HG03066 (cell line): ENCODE data around the gene ITPRID2.

Source experiments
- ATAC-seq: cut with Tn5 transposase; IDR thresholded peaks from one replicate; pipeline ENCODE4 v1.9.1; 2021; ENCODE audit warnings: low read depth; ENCODE audit not compliant: unreplicated experiment

Gene ITPRID2

DNA sequence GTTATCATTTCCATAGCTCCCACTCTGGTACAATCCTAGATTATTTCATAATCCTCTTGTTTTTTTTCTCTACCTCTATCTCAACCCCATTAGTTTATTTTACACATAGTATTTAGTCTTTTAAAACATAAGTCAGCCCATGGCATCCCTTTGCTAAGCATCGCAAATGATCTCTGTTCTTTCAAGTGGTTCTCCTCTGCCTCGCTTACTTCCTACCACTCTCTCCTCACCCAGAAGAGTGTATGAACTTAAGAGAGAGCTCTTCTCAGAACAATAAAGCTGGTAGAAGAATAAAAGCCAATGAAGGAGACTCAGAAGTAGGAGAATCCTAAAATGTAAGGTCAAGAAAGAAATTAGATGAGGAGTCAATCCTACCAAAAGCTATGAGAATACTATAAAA lies 12.2 kb upstream of the ITPRID2 start:
- ATAC-seq, result no peak

- ATAC-seq, result no peak
Measured at GRCh38 chr2:181882246-181883020, 9.1 kb upstream of the ITPRID2 start.

- ATAC-seq, result no peak
Measured at GRCh38 chr2:181884601-181885000, 6.9 kb upstream of the ITPRID2 start.

- no peak for ATAC-seq
Measured at GRCh38 chr2:181885096-181885495, 6.4 kb upstream of the ITPRID2 start.

GRCh38 chr2:181886192-181886591 lies 5.3 kb upstream of the ITPRID2 start:
- ATAC-seq, result no peak

DNA sequence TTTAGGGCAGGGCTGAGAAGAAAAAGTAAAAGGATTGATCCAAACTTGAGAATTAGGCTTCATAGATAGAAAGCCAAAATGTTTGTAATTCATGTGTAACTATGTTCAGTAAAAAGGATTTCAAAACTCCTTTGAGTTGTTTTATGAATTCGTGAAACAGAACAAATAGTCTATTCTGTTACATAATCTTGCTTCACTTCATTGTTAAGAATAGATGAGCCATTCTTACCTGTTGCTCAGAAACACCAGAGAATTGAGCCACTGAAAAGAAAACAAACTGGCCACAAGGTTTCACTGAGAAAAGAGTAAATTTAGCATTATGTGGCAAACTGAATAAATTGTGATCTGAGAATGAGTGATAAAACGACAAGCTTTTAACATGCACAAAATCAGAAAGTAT lies 4.5 kb upstream of the ITPRID2 start:
- no peak for ATAC-seq

DNA sequence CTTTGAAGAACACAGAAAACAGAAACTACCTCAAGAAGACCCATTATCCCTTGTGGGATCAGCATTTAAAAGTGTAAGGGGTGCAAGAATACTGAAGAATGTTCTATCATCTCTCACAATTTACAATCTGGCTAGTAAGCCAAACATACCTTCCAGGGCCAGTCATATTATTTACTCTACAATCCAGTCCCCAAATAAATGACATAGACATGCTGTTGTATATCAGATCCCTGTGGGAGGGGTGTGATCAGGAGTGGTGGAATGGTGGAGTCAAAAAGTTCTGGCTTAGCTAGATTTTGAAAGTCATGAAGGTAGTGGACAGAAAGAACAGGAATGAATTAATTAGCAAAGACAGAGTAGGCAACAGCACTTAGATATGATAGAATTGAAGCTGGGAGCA lies 1.8 kb upstream of the ITPRID2 start:
- no peak for ATAC-seq

DNA sequence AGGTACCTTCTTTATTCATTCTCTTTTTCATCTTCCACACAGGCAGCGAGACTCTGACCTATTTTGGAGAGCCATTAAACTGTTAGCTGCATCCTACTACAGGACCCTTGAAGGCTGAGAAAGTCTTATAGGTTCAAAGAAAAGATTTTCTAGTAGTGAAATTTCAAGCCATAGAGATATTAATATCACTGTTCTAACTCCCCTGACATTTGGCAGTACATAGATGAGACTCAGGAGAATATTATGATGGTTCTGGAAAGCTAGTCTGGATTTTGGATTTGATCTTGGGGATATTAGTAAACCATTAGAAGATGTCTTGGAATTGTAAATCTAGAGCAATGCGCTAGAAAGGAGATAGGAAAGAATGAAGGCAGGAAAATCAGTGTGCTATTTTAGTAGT lies 1.3 kb upstream of the ITPRID2 start:
- ATAC-seq, result no peak

GRCh38 chr2:181891966-181892798 lies 652 bp downstream of the ITPRID2 start:
- ATAC-seq, result peak; percentile 60

- no peak for ATAC-seq
Measured at GRCh38 chr2:181892799-181893435, 1.4 kb downstream of the ITPRID2 start.

DNA sequence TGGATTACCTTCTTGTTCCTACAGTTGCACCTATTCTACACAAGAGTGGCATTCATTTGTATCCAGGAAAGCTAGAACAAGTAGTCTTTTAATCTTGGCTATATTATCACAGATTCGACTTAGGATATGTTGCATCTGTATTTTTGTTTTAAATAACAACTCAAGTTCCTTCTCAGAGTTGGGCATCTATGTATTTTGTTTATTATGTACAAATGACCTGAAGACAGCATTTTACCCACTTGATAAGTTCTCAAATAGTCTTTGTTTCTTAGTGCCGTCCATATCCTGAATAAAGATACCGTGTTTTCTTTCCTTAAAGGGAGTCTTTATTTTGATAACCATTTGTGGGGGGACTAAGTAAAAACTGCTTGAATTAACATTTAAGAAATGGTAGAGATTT lies 2.9 kb downstream of the ITPRID2 start:
- no peak for ATAC-seq

DNA sequence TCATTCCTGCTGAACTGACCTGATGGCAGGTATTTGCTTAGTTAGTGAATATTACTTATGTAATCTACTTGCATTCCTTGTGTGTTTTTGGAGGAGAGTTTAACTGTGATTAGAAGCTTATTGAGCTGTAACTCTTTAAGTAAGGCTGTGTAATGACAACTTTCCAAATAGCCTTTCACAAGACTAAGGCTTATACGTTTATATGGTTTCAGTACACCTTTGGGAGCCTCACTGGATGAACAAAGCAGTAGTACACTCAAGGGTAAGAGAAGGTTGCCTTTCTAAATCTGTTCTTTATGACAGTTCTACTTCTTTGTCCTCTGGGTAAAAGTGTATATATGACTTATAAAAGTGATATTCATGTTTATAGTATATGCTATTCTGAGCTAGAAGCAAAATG lies 4.3 kb downstream of the ITPRID2 start:
- no peak for ATAC-seq

GRCh38 chr2:181896286-181896685 lies 4.8 kb downstream of the ITPRID2 start:
- no peak for ATAC-seq

DNA sequence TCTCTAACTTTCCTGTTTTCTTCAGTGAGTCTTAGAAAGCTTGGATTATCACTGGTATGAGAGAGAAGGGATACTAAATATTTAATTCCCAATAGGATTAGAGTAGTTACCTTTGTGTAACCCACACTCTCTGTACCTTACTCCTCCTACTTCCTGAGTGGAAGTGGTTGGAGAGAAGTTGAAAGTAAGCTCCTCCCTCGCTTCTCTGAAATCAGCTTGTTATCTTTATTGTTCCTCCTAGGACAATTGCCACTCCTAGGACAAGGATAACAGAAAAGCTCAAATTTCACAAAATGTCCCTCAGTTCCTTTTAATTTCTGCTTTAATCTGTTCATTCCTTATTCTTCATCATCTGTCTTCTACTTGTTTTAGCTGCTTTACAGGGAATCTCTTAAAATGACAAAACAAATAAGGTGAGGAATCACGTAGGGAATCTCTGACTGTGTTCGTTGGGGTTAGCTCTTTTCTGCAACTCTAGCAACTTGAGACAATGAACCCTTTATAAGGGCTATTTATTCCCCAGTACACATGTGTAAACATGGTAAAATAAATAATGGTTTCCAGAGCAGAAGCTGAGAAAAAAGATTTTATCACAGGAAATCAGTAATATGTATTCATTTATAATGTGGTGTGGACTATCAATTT lies 8.6 kb downstream of the ITPRID2 start:
- ATAC-seq, result no peak

- ATAC-seq, result no peak
Measured at GRCh38 chr2:181902625-181903024, 11.1 kb downstream of the ITPRID2 start.

GRCh38 chr2:181904022-181904632 lies 12.6 kb downstream of the ITPRID2 start:
- ATAC-seq, result no peak

- no peak for ATAC-seq
Measured at GRCh38 chr2:181907057-181907456, 15.5 kb downstream of the ITPRID2 start.

DNA sequence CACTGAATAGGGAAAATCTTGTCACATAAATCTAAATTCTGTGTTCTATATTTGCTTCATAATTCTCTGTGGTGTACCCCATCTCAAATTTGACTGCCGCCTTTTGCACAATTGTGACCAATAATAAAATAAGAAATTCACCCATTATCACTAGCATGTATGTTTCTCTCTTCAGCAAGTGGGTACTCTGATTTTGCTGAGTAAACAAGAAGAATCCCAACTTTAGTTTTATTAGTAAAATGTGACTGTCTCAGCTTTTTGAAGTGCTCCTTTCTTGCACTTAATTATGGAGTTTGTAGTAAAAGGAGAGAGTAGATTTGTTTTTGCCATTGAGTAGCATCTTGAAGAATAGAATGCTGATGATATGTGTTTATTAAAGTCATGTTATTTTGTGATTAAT lies 16.1 kb downstream of the ITPRID2 start:
- ATAC-seq, result no peak

DNA sequence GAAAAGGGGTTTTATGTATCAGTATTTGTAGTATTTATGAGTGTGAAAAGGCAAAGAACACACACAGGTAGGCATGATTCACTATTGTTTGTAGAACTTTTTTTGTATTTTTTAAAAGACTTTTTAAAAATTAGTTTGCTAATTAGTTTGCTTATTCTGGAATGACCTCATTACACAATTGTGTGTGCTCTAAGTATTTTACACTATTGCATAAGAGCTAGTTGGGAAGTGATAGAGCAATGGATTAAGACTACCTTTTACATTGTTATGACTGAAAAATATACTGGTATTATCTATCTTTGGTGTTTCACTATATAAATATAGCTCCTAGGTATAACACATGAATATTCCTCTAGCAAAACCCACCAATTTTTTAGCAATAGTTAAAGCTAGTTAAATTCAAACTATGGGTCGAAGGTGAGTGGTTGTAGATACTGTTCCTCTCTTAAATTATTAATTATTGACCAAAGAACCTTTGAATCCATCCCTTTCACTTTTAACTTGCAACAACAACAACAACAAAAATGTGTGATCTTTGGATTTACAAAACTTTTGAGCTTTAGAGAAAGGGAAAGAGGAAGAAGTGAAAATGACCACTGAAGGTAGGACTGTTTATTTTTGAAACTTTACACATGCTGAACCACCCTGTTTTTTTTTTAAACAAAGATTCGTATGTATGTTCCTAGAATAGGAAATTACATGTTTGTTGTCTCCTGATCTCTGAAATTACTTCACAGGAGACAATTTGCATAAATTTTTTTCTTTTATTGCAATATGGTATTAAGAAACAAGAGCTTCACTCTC lies 18.7 kb downstream of the ITPRID2 start:
- peak; percentile 57 for ATAC-seq

GRCh38 chr2:181911830-181912229 lies 20.3 kb downstream of the ITPRID2 start:
- ATAC-seq, result no peak
